ENCODE measurements around the gene CDKL1. TPM values are rescaled to one million over a fixed set of nuclear protein-coding genes. Genes with fewer than 3 reads are reported as not detected.

Gene CDKL1
- total RNA-seq, 2 donors from 2014 or later = 2.4 to 4.6 TPM

DNA sequence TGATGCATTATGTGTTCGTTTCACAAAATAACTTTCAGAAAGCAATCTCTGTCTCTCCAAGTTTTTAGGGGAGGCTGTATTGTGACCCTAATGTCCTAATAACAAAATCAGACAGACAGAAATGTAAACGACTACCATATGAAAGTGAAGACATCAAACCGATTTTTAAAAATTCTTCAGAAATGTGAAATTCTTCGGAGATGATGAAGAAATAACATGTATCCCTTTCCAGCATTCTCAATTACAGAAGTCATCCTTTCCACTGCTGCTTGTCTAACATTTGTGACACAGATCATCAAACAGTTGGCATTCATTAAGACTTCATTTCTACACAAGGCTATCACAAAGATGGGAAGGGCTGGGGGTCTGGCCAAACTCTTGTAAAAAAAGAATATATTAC, 43.6 kb downstream of the CDKL1 start:
- H3K36me3 ChIP-seq = no peaks in the 10 kb centered on the region
- H3K27ac ChIP-seq = no peak overlapping the region
- TF ChIP-seq, protein P1, sequence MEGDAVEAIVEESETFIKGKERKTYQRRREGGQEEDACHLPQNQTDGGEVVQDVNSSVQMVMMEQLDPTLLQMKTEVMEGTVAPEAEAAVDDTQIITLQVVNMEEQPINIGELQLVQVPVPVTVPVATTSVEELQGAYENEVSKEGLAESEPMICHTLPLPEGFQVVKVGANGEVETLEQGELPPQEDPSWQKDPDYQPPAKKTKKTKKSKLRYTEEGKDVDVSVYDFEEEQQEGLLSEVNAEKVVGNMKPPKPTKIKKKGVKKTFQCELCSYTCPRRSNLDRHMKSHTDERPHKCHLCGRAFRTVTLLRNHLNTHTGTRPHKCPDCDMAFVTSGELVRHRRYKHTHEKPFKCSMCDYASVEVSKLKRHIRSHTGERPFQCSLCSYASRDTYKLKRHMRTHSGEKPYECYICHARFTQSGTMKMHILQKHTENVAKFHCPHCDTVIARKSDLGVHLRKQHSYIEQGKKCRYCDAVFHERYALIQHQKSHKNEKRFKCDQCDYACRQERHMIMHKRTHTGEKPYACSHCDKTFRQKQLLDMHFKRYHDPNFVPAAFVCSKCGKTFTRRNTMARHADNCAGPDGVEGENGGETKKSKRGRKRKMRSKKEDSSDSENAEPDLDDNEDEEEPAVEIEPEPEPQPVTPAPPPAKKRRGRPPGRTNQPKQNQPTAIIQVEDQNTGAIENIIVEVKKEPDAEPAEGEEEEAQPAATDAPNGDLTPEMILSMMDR (IDR thresholded peaks at IDR 0.05) = no peak
- H3K4me1 ChIP-seq = peaks cover 0 to 10% of the 10 kb centered on the region in 2 donors
- H3K27me3 ChIP-seq = no peaks in the 10 kb centered on the region
- no peak overlapping the region for H3K4me3 ChIP-seq
- H3K9me3 ChIP-seq = no peaks in the 10 kb centered on the region
- DNase-seq (ENCODE audit: low spot score) = no peak

DNA sequence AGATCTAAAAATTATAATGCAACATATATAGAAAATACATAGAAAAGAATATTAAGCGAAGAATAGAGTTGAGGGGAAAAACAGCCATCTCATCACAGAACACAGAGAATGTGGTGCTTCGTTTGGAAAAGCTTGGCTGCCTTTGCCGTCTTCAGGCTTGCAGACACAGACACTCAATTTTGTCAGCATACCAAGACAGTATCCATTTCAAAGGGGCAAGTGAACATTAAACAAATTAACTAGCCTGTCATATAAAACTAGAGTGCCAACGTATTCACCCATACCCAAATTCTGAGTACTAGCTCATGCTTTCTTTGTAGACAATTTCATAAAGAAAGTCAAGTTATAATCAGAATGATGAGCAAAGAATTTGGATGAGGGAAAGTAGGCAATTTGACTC, 44.1 kb downstream of the CDKL1 start:
- TF ChIP-seq, protein P1 (IDR thresholded peaks at IDR 0.05) = no peak
- no peaks in the 10 kb centered on the region for H3K36me3 ChIP-seq
- H3K27ac ChIP-seq = no peak overlapping the region
- no peaks in the 10 kb centered on the region for H3K9me3 ChIP-seq
- no peak overlapping the region for H3K4me3 ChIP-seq
- H3K4me1 ChIP-seq = peaks cover 0 to 15% of the 10 kb centered on the region in 2 donors
- no peak for DNase-seq (ENCODE audit: low spot score)
- H3K27me3 ChIP-seq = no peaks in the 10 kb centered on the region

DNA sequence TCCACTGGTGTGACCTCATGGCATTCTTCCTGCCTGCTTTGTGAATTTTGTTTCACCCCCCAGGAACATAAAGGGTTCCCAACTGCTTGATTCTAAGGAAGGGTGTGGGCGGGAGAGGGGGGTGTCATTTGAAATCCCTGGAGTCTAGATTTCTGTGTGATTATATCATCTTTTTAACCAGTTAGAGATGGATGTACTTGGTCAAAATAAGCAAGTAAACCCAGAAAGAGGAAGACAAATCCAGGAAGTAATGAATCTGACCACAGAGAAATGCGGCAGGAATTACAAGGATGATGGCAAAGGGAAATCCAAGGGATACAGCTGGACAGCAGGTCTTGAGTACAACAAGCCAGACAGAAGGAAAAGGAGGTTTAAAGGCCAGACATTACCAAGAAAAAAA, 45.7 kb downstream of the CDKL1 start:
- peaks cover 0 to 19% of the 10 kb centered on the region in 2 donors for H3K4me1 ChIP-seq
- TF ChIP-seq, protein P1 (IDR thresholded peaks at IDR 0.05) = no peak
- H3K27me3 ChIP-seq = no peaks in the 10 kb centered on the region
- DNase-seq (ENCODE audit: low spot score) = no peak
- no peaks in the 10 kb centered on the region for H3K36me3 ChIP-seq
- H3K27ac ChIP-seq = no peak overlapping the region
- no peak overlapping the region for H3K4me3 ChIP-seq
- H3K9me3 ChIP-seq = no peaks in the 10 kb centered on the region

DNA sequence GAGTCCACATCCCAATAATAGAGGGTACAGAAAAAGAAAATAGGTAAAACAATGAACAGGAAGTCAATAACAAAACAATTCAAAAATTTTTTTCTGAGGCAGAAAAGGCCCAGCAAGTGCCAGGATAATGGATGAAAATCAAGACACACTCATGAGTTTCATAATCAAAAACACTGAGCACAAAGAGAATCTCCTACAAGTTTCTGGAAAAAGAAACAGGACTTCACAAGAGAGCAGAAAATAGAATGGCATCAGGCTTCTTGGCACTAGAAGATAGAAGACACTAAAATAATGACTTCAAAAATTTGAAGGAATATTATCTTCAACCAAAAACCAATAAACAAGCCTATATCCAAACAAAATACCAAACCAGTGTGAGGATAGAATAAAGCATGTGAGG, 47.7 kb downstream of the CDKL1 start:
- H3K27ac ChIP-seq = no peak overlapping the region
- no peaks in the 10 kb centered on the region for H3K9me3 ChIP-seq
- no peak for DNase-seq (ENCODE audit: low spot score)
- no peaks in the 10 kb centered on the region for H3K36me3 ChIP-seq
- no peaks in the 10 kb centered on the region for H3K27me3 ChIP-seq
- no peak overlapping the region for H3K4me3 ChIP-seq
- H3K4me1 ChIP-seq = peaks cover 0 to 19% of the 10 kb centered on the region in 2 donors
- TF ChIP-seq, protein P1 (IDR thresholded peaks at IDR 0.05) = no peak

DNA sequence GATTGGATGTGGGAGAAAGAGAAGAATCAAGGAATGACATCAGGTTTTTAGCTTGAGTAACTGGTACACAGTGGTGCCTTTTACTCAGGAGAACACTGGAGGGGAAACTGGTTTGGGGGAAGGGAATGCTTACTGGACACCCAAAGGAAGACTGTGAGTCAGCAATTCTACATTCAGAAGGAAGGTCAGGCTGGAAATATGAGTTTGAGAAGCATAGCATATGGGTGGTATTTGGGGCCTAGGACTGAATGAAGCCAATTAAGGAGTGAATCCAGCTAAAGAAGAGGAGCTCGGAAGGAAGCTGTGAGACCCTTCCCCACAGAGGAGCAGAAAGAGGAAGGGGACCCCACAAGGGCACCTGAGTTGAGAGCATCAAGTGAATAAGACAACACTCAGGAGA, 49.2 kb downstream of the CDKL1 start:
- Histone ChIP-seq H3K36me3 (no peaks in the 10 kb centered on the region), H3K27ac (no peak overlapping the region), H3K4me1 (peaks cover 0 to 30% of the 10 kb centered on the region in 2 donors), H3K9me3 (no peaks in the 10 kb centered on the region), H3K4me3 (no peak overlapping the region), H3K27me3 (no peaks in the 10 kb centered on the region)
- TF ChIP-seq, protein P1 (IDR thresholded peaks at IDR 0.05) = no peak
- DNase-seq (ENCODE audit: low spot score) = no peak

DNA sequence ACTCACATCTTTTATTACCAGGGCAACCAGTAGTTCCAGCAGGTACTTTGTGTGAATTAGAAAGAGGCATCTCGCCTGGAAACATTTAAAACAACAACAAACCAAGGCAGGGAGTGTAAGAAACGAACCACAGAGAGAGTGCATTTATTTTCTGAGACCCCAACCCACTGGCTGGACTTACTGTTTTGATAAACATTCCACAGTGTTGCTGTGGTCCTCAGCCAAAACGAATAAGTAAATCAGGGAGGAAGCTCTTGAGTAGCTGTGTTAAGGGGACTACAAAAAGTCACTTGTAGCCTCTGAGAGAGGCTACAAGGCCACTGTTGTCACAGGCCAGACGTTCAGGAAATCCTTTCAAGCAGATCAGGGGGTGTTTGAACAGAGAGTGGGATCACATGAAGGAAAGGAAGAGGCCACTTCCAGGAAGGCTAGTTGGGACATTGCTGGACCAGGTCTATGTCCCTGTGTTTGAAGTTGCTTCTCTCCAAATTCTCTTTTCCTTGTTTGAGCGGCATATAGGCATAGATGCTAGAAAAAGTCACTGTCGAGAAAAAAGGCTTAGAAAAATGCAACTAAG, 50.7 kb downstream of the CDKL1 start:
- DNase-seq (ENCODE audit: low spot score) = no peak
- no peak overlapping the region for H3K4me3 ChIP-seq
- no peaks in the 10 kb centered on the region for H3K36me3 ChIP-seq
- TF ChIP-seq, protein P1 (IDR thresholded peaks at IDR 0.05) = no peak
- H3K27ac ChIP-seq = no peak overlapping the region
- H3K27me3 ChIP-seq = no peaks in the 10 kb centered on the region
- H3K4me1 ChIP-seq = peaks cover 0 to 37% of the 10 kb centered on the region in 2 donors
- no peaks in the 10 kb centered on the region for H3K9me3 ChIP-seq
